Right renal pelvis (tissue), 4 donors: Measurements from ENCODE around the gene SHISA8. TPM values are rescaled to one million over a fixed set of nuclear protein-coding genes. Genes with fewer than 3 reads are reported as not detected.
"Not testable (repeated sequence)": the region's sequence is repeated elsewhere in the genome, so short reads cannot be mapped to it uniquely, and the experiment has no call there.

Experiments used
- DNase-seq, 4 donors: peaks; one replicate each; pipeline ENCODE4 v3.0.0-alpha.2; 2013; ENCODE audit warnings: low read depth in 4 of 4, low spot score in 3 of 4, missing footprints in 1 of 4
- polyA plus RNA-seq, 4 donors: library from polyadenylated mRNA; unstranded; fragments of 120-200 nt; gene quantifications; one replicate each; pipeline ENCODE4 v1.2.1, GENCODE V29; 2013; ENCODE audit not compliant: insufficient read length in 4 of 4

The SHISA8 gene
- polyA plus RNA-seq, 4 donors: 0.39 to 0.97 (median 0.59) TPM

DNA sequence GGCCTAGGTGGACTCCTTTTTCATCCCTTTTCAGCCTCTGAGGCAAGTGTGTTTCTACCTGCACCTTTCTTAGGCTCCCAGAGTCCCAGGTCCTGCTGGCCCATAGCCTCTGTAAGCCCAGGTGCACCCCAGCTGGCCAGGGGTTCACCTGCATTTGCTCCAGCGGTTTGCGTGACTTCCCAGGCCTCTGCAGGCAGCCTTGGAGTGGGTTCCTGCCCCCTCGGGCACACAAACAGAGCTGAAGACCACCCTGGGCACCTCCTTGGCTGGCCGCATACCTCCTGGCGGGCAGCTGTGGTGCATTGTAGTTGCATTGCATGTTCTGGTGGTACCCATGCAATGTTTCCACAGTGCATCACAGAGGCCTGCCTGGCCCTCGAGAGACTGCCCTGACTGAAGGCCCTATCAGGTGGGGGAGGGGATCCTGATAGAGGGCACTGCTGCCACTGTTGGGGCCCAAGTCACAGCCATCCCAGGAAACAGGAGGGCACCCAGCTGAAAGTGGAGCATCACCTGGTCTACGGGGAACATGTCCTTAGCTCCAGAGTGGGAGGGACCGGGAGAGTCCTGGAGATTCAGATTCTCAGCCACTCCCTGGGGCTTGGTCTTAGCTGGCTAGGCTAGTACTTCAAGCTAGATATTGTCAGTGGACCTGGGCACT, 14.1 kb downstream of the SHISA8 start:
- DNase-seq: no peak

DNA sequence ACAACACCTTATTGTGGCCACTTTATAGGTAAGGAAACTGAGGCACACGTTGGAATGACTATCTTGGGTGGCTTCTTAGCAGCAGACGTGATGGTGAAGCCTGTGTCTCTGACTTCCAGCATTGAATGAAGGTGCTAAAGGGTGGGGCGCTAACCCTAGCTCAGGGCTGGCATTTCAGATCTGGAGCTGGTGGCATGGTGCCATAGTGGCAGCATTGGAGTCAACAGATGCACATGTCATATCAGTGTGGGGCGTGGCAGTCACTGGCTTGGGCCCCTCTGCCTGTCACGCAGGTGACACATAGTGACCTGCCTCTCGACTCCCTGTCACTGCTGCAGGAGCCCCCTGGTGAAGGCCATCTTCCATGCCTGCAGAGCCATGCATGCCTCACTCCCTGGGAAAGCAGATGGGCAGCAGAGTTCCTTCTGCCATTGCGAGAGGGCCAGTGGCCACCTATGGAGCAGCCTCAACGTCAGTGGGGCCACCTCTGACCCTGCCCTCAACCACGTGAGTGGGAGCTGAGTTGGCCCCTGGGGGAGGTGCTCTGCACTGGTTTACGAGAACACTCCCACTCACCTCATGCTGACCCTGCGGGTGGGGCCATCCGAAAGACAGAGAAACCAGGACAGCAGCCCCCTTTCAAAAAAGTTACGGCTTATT, 14.8 kb downstream of the SHISA8 start:
- no peak for DNase-seq

DNA sequence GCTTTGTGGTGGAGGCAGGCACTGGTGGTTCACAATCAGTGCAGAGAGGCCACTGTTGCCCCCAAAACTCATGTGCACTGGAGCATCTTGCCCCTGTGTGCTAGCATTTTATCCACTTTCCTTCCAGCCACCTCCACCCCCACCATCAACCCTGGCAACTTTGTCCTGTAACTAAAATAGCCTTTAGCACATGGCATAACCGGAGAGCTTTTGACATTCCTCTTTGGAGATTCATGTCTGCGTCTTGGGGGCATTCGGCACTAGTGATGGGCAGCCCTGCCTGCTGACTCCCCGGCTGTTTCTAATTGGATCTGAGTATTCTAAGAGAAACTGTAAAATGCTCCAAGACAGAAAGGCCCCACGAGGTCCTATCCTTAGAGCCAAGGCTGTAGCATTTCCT, 15.8 kb downstream of the SHISA8 start:
- DNase-seq: no peak

DNA sequence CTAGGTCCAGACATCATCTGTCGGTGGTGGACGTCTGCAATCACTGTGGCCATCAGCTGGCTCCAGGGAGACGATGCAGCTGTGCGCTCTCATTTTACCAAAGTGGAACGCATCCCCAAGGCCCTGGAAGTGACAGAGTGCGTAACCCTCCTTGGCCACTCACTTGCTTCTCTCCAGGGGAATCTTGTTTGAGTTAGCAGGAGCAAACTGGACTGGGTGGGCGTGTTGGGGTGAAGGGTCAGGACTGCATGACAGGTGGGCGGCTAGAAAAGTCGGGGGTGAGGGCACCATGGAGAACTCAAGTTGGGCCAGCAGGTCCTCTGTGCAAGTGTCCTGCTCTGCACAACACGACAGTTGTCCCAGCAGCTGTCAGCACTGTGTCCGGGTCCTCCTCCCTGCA, 16.2 kb downstream of the SHISA8 start:
- DNase-seq: no peak

DNA sequence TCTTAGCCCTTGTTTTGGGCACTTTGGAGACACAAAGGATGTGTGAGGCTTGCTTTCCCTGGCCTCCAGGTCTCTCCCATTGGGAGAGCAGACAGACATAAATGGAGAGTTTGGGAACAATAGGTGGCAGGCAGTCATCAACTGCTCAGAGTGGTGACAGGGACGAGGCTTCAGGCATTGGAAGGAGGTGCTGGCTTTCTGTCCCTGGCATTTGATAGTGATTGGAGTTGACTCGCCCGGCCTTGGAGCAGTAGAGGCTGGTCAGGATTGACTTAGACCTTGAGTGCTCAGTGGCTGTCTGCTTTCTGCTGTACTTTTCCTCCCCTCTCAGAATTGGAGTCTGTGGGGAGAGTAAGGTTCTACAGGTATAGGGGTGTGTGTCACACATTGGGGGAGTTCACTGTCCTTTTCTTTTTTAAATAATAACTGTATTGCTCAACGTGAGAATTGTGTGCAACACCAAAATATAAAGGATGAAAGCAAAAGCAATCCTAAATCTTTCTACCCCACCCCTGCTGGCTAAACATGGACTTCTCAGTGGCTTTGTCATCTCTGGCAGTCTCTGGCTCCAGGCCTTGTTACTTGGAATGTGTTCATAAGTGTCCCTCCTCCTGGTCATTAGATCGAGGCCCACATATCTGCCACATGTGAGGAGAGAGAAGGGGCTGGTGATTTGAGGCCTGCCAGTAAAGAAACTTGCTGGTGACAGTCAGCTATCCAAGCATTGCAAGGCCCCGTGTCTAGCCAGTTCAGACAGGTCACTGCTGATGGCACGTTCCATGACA, 21.1 kb downstream of the SHISA8 start:
- no peak for DNase-seq

DNA sequence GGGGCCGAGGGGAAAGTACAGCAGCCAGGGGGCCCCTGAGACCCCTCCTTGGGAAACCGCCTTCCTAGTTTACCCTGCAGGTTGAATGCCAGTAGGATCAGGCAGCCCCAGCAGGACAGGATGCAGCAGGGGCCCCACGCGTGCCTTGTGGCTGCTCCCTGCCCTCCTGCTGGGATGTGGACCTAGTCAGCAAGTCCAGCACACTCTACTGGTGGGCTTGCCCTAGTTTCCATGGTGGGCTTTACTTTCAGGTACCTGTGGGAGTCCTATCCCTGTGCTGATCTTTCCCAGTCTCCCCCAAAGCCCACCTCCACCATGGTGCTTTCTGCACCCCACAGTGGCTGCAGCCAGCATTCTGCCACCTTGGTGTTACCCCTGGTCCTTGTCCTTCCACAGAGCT, 22.2 kb downstream of the SHISA8 start:
- DNase-seq: no peak

DNA sequence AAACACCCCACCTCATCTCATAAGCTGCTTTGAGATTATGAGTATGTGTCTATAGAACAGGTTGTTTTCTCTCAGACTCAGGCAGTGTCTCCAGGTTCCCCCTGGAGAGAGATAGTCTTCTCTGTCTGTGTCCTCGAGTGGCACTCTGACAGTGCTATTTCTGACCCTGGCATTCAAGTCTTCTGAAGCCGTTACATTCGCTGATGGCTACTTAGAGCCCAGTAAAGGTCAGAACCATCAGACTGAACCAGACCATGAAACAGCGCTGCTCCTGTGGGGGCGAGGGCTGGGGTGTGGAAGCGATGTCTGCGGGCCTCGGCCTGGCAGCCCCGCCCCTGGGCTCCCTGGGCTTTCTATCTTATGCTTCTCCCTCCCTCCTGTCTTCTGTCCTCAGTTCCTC, 23.5 kb downstream of the SHISA8 start:
- no peak for DNase-seq

DNA sequence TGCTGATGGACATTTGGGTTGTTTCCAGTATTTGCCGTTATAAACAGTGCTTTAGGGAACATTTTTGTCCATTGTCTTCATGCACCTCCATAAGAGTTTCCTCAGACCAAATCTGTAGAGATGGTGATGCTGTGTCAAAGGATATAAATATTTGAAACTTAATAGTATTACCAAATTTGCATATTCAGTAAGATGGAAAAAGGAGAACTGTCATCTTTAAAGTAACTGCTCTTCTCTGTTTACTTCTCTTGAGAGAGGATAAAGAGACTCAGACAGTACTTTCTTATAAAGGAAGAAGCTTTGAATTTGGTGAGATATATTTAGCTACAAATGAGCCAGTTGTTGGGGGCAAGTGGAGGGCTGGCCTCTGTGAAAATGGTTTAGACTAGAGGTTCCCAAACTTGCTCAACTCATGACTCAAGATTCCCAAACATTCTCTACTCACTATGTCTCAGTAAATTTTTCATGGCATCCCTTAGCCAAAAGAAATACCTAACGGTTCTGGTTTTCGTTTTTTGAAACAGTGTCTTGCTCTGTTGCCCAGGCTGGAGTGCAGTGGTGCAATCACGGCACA, 26.2 kb downstream of the SHISA8 start:
- no peak for DNase-seq

DNA sequence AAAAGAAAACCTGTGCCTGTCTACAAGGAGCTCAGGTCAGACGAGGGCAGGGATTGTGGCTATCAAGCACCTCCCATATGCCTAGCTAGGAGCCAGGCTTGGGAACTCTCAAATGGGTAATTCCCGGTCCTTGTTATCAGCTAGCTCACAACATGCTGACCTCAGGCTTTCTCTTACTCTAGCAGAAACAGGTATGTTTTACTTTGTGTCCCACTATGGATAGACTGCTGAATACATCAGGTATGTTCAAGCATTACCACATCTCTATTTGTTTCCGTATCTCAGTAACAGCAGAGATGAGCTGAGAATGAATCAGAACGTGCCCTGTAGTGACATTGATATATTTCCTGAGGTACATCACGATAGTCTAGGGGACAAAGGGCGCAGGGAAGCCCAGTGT, 29.4 kb downstream of the SHISA8 start:
- DNase-seq: no peak

DNA sequence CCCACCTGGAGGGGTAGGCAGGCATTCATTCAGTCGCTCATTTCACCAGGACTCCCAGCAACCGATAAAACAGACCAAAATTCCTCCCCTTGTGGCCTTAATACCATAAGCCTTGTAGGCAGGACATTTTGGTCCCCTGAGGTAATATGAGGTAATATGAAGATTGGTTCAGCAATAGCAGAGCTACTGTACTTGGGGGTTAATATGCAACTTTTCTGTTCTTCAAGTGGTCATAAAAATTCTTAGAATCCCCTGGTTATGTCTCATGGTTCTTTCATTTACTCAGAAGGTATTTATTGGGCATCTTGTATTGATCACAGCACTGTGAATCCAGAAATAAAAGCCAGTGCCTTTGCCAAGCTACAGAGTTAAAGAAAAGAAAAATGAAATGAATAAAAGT, 29.8 kb downstream of the SHISA8 start:
- no peak for DNase-seq

DNA sequence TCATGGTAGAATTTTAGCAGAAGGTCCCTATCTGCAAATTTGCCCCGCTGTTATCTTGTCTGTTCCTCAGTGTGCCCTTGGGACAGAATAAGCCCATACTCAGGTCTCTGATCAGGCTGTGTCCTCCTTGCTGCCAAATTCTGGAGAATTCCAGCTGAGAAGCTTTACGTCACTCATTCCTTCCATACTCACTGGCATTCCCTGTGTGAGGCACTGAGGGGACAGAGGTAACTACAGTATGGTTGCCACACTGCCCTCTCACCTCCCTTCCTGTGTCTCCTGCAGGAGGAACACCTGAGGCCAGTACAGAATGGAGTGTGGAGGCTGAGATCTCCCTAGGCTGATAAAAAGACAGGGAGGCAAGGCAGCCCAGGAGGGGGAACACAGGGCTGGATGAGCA, 31.5 kb downstream of the SHISA8 start:
- no peak for DNase-seq

DNA sequence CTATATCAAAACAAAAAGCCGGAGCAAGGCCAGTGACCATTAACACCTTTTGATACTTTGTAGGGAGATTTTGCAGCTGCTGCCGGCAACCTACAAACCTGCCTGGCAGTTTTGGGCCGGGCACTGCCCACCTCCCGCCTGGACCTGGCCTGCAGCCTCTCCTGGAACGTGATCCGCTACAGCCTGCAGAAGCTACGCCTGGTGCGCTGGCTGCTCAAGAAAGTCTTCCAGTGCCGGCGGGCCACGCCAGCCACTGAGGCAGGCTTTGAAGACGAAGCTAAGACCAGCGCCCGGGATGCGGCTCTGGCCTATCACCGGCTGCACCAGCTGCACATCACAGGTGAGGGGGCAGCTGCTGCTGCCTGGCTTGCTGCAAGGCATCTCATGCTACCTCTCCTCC, 34.2 kb downstream of the SHISA8 start:
- no peak for DNase-seq

DNA sequence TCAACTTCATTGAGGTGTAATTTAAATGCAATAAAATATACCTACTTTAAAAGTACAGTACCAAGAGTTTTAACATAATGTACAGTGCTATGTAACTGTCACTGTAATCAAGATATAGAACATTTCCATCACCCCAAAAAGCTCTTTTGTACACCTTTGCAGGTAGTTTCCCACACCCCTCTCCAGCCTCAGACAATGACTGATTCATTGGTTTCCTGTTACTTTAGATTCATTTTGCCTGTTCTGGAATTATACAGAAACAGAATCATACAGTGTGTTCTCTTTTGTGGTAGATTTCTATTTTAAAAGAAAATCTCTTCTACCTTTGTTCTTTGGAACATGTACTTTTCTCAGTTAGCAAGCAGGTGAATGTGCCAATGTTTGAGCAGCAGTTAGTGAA, 38.2 kb downstream of the SHISA8 start:
- no peak for DNase-seq

DNA sequence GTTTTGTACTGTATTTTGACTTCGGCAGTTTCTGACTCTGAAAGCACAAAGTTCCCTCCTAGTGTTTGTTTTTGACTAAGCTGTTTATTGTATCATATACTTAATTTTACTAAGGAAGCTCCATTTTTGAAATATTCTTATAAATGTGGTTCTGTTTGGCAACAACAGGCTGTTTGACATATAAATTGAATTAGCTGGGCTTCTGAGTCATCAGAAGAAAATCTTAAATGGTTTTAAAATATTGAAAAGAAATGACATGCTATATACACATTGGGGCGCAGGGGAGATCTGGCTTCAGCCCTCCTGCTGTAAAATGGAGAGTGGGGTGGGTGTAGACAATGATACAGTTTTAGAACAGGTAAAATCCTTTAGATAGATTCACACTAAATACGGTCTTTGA, 38.6 kb downstream of the SHISA8 start:
- DNase-seq: no peak

DNA sequence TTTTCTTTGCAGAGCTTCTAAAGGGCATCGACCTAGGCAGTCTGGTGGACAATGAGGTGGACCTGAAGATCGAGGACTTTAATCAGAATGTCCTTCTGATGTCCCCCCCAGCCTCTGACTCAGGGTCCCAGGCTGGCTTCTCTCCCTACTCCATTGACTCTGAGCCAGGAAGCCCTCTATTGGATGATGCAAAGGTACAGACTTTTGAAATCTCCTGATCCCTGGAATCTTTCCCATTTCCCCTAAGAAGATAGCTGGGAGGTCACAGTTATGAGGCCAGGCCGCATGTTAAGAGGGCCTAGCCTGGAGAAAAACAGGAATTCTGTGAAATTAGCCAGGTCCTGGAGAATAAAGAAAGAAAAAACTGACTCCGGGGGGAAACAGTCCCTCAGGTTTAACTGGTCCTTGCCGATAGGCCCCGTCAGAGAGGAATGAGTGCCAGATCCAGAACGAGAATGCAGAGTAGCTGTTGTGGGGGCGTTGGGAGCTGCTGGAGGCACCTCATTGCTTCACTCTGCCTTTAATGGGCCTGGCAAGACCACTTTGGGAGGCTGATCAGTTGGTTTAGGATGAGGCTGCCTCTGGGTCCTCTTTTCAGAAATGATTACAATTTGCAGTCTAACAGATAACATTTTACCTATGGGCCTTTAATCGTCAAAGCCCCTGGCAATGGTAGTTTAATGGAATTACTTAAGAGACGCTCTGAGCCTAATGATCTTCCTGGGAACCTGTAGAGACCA, 39.2 kb downstream of the SHISA8 start:
- DNase-seq: no peak

DNA sequence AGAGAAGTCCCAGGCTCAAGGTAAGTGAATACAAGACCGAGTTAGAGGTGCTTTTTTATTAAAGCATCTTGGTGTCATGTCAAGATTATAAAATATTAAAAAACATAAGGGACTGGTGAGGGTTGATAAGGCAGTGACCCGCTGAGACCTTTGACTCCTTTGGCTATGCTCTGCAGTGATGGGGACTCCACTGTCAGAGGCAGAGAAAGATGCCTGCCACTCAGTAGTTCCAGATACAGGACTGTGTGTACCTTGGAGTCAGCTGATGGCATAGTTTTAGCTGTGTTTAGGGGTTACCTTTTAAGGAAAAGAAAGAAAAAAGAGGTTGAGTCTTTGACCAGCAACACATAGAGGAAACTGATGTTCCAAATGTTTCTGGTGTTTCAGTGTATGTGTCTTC, 40.8 kb downstream of the SHISA8 start:
- no peak for DNase-seq

DNA sequence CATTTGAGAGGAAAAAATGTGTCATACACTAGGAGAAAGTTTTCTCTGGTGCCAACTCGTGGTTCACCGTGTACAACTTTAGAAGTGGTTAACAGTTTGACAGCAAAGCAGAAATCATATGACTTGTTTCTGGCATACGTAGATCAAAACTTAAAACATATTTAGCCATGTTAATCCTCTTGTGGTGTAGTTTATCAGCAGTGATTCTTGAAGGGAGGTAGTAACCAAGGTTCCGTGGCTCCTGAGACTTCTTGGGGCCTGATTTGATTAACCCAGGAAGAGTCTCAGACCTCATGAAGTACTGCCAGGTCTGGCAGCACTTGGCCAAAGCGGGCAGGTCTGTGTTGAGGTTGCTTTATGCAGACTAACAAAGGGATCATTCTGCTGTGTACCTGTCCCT, 41.5 kb downstream of the SHISA8 start:
- DNase-seq: no peak

DNA sequence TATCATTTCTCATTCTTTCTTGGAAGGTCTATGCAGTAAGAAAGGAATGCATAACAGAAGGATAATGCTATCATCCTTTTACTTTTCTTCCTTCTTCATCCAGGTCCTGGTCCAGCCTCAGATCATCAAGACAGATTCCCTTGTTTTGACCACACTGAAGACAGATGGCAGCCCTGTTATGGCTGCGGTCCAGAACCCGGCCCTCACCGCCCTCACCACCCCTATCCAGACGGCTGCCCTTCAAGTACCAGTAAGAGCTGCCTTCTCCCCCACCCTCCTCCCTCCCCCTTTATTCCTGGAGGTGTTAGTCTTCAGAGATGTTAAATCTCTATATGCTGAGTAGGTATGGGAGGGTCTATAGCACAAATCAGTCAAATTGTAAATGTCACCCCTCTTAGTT, 44.1 kb downstream of the SHISA8 start:
- no peak for DNase-seq

DNA sequence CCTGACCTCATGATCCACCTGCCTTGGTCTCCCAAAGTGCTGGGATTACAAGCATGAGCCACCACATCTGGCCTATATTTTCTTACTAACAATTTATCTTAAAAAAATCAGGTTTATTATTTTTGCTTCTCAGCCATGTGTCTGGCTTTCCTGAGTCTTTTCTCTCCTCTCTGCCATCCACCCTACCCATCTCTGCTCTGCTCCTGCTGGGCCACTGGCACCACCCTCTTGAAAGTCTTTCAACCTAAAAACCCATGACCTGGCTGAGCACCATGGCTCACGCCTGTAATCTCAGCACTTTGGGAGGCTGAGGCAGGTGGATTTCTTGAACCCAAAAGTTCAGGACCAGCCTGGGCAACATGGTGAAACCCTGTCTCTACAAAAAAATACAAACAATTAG, 44.8 kb downstream of the SHISA8 start:
- not testable (repeated sequence) for DNase-seq

DNA sequence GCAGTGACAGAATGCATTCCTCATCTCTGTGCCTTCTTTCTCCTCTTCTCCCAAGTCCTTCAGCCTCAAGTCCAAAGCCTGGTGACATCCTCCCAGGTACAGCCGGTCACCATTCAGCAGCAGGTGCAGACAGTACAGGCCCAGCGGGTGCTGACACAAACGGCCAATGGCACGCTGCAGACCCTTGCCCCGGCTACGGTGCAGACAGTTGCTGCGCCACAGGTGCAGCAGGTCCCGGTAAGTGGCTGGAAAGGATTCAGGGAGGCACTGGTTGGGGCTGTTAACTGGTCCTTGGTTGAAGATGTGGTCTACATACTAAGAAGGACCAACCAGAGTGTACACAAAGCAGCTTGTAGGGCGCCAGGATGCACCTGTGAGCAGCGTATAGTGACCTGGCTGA, 46.3 kb downstream of the SHISA8 start:
- DNase-seq: no peak

DNA sequence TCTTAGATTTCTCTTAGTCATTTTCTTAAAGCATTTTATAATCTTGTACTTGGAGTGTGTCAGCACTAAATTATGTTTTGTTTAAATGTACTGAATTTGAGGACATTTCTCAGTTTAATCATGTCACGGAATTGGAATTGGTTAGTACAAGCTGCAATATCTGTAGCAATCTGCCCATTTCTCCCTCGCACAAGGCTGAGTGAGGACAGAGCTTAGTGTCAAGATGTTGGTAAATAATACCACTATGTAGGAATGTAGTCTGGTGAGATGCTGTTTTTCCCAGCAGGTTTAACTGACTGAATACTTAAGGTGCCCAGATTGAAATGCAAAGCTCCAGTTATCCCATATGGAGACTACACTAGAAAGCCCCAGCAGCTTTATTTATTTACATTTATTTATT, 51.4 kb downstream of the SHISA8 start:
- no peak for DNase-seq
